GM10847 (cell line): ENCODE results near the gene RBM8A.
A peak's percentile ranks its signal among the peaks of the same experiment; 100 is the strongest.

ENCODE experiments used
- POLR2A ChIP-seq: IDR thresholded peaks from 2 replicates; pipeline ENCODE4 v1.6.1; 2011; ENCODE audit not compliant: insufficient read length; ENCODE audit errors: extremely low read depth

The RBM8A gene

DNA sequence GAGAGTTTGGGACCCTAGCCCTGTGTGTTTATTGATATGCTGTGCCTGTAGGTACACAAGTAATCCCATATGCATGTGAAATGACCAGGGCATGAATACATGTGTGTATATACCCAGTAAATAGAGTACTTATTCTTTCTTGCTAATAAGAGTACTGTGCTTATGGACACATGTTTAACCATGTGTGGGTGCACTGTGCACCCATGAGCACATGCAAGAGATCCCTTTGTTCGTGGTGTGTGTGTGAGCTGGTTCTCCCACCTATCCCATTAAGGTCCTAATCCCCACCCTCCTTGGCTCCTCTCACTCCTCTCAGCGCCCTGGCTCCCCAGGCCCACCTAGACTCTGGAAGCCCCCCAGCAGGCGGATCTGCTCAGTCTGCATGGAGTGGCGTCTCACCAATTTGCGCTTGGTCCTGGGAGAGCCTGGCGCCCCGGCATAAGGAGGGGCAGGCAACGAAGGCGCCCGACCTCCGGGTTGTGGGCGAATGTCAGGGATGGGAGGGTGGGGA, 32.7 kb upstream of the RBM8A start:
- no peak for TF ChIP-seq POLR2A

DNA sequence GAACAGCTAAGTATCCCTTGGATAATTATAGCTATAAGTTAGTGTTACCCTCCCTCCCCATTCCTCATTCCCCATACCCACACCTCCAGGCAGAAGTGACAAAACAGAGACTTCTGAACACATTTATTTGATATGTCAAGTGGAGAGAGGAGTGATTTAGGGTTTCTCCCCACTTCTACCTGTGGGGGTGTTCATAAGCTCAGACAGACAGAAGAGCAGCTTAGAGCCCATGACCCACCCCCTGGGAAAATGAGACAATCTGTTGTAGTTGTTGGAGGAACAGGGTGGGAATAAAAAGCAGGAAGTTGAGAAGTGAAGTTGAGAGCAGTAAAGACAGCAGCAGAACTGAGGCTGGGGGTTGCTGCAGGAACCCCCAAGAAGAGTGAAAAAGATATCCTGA, 32.0 kb upstream of the RBM8A start:
- TF ChIP-seq POLR2A, result no peak

DNA sequence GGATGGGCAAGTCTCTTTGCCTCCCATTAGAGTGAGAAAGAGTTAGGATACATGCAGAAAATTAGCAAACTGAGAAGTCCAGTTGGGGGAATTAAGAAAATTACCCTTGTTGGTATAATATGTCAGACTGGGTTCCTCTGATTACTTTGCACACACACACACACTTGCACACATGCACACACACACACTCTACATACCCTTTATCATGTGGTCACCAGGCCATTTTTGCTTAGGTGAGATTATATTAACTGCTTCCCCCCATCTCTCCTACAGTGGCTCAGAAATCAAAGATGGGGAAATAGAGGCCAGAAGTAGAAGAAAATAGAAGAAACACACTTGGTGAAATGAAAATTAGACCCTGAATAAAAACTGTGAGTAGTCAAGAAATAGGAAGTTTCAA, 31.4 kb upstream of the RBM8A start:
- TF ChIP-seq POLR2A, result no peak

DNA sequence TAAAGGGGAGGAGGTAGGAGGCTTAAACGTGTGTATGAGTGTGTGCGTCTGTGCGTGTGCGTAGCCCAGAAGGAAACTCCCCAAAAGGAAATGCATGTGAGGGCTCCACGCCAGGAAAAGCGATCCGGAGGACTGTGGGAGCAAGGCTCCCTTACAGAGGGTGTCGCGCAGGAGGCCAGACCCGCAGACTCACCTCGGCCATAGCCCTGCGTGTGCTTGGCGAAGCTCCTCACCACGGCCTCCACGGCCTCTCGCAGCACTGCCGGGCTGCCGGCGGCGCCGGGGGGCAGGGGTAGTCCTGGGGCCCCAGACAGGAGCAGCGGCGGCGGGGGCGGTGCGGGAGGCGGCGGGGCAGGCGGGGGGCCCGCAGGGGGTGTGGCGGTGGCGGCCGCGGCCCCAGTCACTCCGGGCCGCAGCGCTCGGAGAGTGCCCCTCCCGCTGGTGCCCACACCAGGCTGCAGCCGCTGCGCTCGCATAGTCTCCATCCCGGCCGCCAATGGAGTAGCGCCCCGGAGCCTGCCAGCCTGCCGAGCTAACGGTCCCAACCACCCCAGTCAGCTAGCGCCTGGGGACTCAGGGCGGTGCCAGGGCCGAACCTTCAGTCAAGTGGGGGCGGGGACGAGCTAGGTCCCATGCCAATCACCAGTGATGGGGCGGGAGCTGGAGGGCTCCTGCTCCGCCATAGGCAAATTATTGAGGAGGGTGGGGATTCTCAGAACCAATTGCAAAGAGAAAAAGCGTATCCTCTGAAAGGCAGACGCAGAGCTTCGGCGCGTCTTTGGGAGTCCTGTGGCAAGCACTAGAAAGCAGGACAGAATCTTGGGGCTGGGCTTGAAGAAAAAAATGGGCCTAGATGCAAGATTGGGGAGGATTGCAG, 30.4 kb upstream of the RBM8A start, which contains the start of gene LIX1L:
TSS of gene LIX1L (minus strand) at position 575 of the 877 bp plus-strand sequence. CDS start at position 485, 90 bp downstream.
- TF ChIP-seq POLR2A, result peak; percentile 56

DNA sequence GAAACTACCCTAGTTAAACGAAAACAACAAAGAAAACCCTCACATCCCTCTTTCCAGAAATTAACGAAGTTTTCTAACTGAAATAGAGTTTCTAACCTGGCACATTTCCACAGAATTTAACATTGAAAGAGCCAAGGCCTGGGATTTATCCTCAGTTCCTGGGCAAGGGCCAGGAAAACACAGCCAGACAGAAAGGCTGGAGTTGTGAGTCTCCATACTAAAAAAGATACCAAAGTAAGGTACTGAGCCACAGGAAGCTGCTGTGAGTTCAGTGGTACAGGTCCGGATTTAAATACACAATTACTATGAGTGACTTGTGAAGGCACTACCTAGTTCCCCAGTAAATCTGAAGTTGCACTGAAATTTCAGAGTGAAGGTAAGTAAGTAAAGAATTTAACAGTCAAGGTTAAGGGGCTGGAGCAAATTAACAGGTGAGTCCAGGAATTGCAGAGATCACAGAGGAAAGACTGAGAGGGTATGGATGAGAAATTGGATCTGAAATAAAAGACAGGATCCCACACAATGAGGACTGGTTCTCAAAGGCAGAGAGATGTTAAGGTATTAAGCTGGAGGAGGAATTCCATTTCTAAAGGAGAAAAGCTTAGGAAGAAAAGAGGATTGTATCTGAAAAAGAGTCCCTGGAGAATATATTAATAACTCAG, 29.6 kb upstream of the RBM8A start:
- no peak for TF ChIP-seq POLR2A

DNA sequence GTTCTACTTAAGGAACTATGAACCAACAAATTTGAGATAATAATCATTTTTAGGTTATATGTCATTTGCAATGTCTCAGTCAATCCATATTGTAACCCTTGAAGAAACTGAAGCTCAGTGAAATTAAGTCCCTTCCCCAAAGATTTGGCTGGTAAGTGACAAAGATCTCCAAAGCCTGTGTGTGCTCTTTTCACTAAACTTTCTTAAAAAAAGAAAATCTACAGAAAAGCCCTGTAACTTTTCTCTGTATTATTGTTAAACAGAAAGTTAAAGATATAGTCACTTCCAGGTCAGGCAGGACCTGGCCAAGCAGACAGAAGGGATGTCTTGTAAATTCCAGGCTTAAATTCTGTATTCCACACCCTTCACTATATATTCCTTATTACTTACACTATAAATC, 29.1 kb upstream of the RBM8A start:
- no peak for TF ChIP-seq POLR2A

DNA sequence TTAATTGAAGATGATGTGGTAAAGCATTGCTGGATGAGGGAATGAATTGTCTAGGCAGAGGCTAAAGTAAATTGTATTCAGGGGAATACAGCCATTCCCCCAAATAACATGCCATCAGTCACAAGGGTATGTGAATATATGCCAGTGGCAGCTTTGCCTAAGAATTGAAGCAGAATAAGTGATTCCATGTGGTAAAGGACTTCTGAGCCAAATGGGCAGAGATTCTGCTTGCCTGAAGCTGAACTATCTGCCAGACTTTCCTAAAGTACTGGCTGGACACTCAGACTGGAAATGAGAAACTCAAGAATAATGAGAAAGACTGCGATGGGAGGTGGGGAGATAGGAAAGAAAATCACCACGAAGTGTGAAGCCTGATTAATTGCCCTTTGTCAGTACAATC, 28.2 kb upstream of the RBM8A start:
- TF ChIP-seq POLR2A, result no peak

DNA sequence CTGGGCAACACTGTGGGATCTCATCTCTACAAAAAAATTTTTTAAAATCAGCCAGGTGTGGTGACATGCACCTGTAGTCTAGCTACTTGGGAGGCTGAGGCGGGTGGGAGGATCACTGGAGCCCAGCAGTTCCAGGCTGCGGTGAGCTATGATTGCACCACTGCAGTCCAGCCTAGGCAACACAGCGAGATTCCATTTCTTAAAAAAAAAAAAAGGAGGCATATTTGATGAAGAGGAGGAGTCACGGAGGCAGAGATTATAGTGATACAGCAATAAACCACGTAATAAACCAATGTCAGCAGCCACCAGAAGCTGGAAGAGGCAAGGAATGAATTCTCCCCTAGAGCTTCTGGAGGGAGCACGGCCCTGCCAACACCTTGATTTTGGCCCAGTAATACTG, 26.6 kb upstream of the RBM8A start:
- TF ChIP-seq POLR2A, result no peak

DNA sequence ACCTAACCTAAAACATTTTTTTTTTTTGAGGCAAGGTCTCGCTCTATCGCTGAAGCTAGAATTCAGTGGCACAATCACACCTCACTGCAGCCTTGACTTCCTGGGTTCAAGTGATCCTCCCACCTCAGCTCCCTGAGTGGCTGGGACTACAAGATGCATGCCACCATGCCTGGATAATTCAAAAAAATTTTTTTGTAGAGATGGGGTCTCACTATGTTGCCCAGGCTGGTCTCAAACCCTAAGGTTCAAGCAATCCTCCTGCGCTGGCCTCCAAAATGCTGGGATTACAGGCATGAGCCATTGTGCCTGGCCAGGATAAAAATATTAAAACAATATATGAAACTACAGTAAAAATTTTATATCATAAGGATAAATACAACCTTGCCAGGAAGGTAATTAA, 25.6 kb upstream of the RBM8A start:
- TF ChIP-seq POLR2A, result no peak

DNA sequence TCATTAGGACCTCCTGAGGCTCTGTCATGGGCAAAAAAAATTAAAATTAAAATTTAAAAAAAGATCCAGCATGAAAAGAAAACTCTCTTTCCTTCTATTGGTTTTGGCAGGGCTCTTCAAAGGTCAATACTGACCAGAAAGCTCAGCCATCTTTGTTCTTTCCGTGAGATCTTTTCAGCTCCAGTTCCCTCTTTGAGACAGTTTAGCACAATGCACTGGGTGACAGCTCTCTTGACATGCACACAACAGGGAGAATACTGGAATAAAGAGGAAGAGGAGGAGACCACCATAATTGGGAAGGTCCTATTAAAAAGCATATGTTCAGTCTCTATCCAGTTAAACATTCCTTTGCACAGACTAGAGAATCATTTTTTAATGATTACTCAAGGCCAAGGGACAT, 24.2 kb upstream of the RBM8A start:
- TF ChIP-seq POLR2A, result no peak

DNA sequence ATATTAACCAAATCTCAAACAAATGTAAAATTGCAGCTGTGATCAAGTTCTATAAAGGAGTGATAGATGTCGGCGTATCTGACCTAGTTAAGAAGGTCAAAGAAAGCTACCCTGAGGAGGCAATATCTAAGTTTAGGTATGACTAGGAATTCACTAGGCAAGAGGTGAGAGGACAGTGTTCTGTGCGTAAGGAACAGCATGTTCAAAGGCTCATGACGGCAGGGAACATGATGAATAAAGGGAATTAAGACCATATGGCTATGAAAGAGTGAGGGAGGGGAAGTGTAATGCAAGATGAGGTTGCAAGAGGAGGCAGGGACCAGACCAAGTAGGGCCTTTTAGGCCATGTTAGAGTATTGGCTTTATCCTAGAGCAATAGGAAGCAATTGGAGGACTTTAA, 21.9 kb upstream of the RBM8A start:
- TF ChIP-seq POLR2A, result no peak

DNA sequence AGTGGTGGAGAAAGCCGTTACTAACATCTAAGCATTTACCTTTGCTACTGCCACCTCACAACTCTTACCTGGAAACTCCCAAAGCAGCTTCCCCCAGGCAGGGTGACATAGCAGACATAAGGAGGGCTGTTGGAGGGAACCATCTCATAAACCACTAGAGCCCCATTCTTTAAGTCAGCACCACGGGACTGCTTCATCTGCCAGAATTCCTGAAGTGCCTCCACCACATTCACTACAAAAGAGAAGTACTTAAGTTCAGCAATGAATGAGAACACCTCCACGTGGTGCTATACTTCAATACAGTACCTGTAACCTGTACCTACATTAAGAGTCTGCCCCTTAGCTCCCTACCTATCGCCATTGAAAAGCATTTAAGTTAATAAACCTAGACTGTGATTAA, 20.3 kb upstream of the RBM8A start:
- TF ChIP-seq POLR2A, result no peak

DNA sequence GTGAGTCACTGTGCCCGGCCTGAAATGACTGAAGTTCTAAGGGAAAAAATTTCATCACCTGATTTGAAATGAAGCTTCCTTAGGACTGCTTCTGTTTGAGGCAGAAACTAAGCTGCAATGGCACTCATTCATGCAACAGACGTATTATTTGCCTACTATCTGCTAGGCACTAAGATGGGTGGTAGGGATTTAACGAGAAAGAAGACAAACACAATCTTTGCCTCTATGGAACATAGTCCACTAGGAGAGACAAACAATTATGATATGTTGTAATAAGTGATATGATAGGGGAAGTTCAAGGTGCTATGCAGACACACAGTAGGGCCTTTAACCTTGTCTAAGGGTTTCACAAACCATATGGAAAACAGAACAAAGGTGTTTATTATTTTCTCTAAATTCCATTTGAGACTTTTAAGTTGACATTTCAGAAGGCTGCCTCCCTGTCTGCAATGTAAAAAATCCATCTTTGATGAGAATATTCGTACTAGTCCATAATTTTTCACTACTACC, 19.2 kb upstream of the RBM8A start:
- no peak for TF ChIP-seq POLR2A

DNA sequence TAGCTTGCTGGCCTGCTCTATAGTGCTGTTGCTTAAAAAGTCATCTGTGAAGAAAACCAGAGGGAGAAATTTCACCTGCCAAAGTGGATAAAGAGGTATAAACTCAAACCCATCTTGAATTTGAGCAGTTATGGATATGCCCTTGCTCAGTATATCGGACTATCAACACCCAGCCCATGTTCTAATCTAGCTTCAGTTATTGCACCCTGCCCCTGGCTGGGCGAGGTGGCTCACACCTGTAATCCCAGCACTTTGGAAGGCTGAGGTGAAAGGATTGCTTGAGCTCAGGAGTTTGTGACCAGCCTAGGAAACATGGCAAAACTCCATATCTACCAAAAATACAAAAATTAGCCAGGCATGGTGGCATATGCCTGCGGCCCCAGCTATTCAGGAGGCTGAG, 17.2 kb upstream of the RBM8A start:
- no peak for TF ChIP-seq POLR2A

DNA sequence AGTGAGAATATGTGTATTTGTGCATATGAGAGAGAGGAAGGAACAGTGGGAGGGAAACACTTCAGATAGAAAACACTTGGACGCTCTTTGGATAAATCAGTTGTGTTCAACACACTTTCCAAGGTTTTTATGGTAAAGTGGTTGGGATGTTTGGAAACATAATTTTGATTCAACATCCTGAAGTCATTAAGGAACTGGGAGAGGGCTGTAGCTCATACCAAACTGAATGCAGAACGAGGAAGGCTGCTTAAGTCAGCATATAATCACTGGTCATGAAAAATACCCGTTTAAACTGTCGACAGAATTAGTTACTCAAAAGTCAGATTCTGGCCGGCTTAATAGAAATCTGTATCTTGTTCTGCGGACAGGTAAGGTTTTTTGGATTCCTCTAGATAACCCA, 15.6 kb upstream of the RBM8A start:
- TF ChIP-seq POLR2A, result no peak

DNA sequence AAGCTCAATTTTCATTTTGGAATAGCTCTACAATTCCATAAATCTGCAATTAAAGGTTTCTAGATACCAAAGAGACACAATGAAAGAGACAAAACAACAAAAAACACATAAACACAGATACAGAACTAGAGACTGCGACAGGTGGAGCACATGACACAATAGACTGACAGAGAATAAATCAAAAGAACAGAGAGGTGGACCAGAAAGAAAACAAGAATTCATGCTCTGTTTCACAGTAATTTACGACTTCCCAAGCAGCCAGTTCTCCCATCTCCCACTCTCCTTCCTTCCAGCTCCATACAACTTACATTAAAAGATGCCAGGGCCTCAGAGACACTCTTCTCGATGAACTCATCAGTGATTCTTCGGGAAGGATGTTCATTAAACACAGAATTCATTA, 15.1 kb upstream of the RBM8A start:
- TF ChIP-seq POLR2A, result no peak
